Osteoblast (primary cell): ENCODE measurements around the gene SAA2. TPM values are rescaled to one million over a fixed set of nuclear protein-coding genes. Genes with fewer than 3 reads are reported as not detected.
"Not testable (repeated sequence)": the region's sequence is repeated elsewhere in the genome, so short reads cannot be mapped to it uniquely, and the experiment has no call there.

Experiments
- DNase-seq: peaks from one replicate; pipeline ENCODE4 v3.0.0; 2011; ENCODE audit warnings: low spot score, mixed read lengths; ENCODE audit not compliant: insufficient read length; ENCODE audit errors: missing footprints
- H2AFZ ChIP-seq: 2 replicates; pipeline ENCODE4 v1.6.0; 2011; ENCODE audit warnings: mild to moderate bottlenecking, low read length
- H3K27ac ChIP-seq: 2 replicates; pipeline ENCODE4 v1.5.1; 2011; ENCODE audit warnings: mild to moderate bottlenecking, low read depth, low read length, moderate library complexity
- H3K27me3 ChIP-seq: 2 replicates; pipeline ENCODE4 v1.6.0; 2012; ENCODE audit warnings: mild to moderate bottlenecking, control low read depth, inconsistent platforms, low read length, moderate library complexity; ENCODE audit not compliant: insufficient read depth
- H3K36me3 ChIP-seq: 2 replicates; pipeline ENCODE4 v1.5.1; 2011; ENCODE audit warnings: mild to moderate bottlenecking, low read length, control low read depth, moderate library complexity; ENCODE audit not compliant: insufficient read depth
- H3K4me1 ChIP-seq: 2 replicates; pipeline ENCODE4 v1.5.1; 2011; ENCODE audit warnings: mild to moderate bottlenecking, low read length, control low read depth, moderate library complexity; ENCODE audit not compliant: insufficient read depth
- H3K4me2 ChIP-seq: 2 replicates; pipeline ENCODE4 v1.6.0; 2011; ENCODE audit warnings: mild to moderate bottlenecking, low read length; ENCODE audit not compliant: insufficient read depth
- H3K4me3 ChIP-seq: fragments of 200-600 bp; sonication (generic); 3 replicates; pipeline ENCODE4 v1.5.1; 2012; ENCODE audit warnings: mild to moderate bottlenecking, low read length, inconsistent platforms; ENCODE audit not compliant: insufficient read depth
- H3K79me2 ChIP-seq: 2 replicates; pipeline ENCODE4 v1.6.0; 2012; ENCODE audit warnings: mild to moderate bottlenecking, low read length, control low read depth, inconsistent platforms; ENCODE audit not compliant: insufficient read depth
- H3K9me3 ChIP-seq: 2 replicates; pipeline ENCODE4 v1.5.1; 2011; ENCODE audit warnings: low read depth, low read length, control low read depth
- H4K20me1 ChIP-seq: 2 replicates; pipeline ENCODE4 v1.6.0; 2012; ENCODE audit warnings: mild to moderate bottlenecking, low read length, control low read depth; ENCODE audit not compliant: insufficient read depth
- small RNA-seq: library from RNA; depleted of rRNA; stranded (forward); fragments of <200 nt; gene quantifications from one replicate; pipeline ENCODE3, GENCODE V24; 2012
- total RNA-seq: library from RNA; depleted of rRNA; stranded (reverse); fragments of >200 nt; gene quantifications from 2 replicates; pipeline ENCODE4 v1.2.3, GENCODE V29; 2012
- TF ChIP-seq, protein P1 (sequence below): IDR thresholded peaks from 2 replicates; pipeline ENCODE4 v1.5.1; 2011; ENCODE audit warnings: mild to moderate bottlenecking, low read depth, low read length, moderate library complexity; ENCODE audit errors: extremely low read depth

Gene SAA2
- total RNA-seq, 1 donor = under 0.01 TPM

DNA sequence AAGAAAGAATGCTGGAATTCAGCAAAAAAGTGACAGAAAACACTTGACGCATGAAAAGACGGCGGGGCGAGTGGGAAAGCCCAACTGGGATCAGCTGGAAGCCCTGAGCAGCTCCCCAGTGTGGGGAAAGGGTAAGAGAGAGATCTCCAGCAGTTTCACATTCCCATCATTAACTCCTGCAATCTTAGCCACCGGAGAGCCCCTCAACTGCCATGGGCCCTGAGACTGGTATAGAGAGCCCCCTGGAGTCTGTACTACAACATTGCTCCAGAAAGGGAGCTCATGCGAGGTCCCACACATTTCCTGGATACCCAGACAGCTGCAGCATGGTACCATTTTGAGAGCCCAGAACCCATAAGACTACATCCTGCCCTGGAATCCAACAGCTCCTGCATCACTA is 44.7 kb downstream of the SAA2 start:
- TF ChIP-seq, protein P1, sequence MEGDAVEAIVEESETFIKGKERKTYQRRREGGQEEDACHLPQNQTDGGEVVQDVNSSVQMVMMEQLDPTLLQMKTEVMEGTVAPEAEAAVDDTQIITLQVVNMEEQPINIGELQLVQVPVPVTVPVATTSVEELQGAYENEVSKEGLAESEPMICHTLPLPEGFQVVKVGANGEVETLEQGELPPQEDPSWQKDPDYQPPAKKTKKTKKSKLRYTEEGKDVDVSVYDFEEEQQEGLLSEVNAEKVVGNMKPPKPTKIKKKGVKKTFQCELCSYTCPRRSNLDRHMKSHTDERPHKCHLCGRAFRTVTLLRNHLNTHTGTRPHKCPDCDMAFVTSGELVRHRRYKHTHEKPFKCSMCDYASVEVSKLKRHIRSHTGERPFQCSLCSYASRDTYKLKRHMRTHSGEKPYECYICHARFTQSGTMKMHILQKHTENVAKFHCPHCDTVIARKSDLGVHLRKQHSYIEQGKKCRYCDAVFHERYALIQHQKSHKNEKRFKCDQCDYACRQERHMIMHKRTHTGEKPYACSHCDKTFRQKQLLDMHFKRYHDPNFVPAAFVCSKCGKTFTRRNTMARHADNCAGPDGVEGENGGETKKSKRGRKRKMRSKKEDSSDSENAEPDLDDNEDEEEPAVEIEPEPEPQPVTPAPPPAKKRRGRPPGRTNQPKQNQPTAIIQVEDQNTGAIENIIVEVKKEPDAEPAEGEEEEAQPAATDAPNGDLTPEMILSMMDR = peak; percentile 38
- H3K27me3 ChIP-seq = no peaks in the 10 kb centered on the region
- no peaks in the 10 kb centered on the region for H3K36me3 ChIP-seq
- H3K79me2 ChIP-seq = no peaks in the 10 kb centered on the region
- no peaks in the 10 kb centered on the region for H4K20me1 ChIP-seq
- H3K27ac ChIP-seq = no peak overlapping the region
- H3K4me1 ChIP-seq = no peaks in the 10 kb centered on the region
- no peak overlapping the region for H3K4me2 ChIP-seq
- H3K4me3 ChIP-seq = no peak overlapping the region
- DNase-seq = peak; percentile 73
- H2AFZ ChIP-seq = peak overlapping the region; percentile 16
- no peaks in the 10 kb centered on the region for H3K9me3 ChIP-seq

GRCh38 chr11:18197738-18198137 is 50.7 kb downstream of the SAA2 start:
- DNase-seq, H3K27ac ChIP-seq, H3K4me3 ChIP-seq, H2AFZ ChIP-seq, H3K4me1 ChIP-seq, H3K79me2 ChIP-seq, H3K9me3 ChIP-seq, H3K27me3 ChIP-seq, H4K20me1 ChIP-seq, H3K36me3 ChIP-seq, H3K4me2 ChIP-seq: not testable (repeated sequence)

DNA sequence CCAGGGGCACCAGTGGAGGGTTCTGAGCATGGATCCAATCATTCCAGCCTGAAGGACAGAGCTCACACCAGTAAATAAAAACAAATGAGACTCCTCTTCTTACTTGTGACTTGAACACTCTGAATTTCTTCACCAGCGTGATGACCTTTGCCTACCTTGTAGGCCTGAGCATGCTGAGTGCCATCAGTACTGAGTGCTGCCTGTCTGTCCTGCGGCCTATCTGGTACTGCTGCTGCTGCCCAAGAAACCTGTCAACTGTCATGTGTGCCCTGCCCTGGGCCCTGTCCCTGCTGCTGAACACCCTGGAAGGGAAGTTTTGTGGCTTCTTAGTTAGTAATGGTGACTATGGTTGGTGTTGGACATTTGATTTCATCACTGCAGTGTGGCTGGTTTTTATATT is 51.9 kb downstream of the SAA2 start:
- H3K27me3 ChIP-seq = no peaks in the 10 kb centered on the region

More for the DNA sequence above, 51.9 kb downstream of the SAA2 start:
- H3K27ac ChIP-seq = no peak overlapping the region
- no peaks in the 10 kb centered on the region for H3K36me3 ChIP-seq
- TF ChIP-seq, protein P1 = no peak
- DNase-seq = no peak
- H3K9me3 ChIP-seq = no peaks in the 10 kb centered on the region
- no peak overlapping the region for H3K4me3 ChIP-seq
- no peaks in the 10 kb centered on the region for H3K4me1 ChIP-seq
- no peak overlapping the region for H2AFZ ChIP-seq
- H4K20me1 ChIP-seq = no peaks in the 10 kb centered on the region
- no peak overlapping the region for H3K4me2 ChIP-seq
- H3K79me2 ChIP-seq = no peaks in the 10 kb centered on the region

Small RNA genes within 50 kb of the gene (small RNA-seq; reads per million reads assigned to genes)
- gene RNA5SP333 (not detected), gene RNA5SP334 (not detected)

Other genes starting within 250 kb of the SAA2 start
- 26.8 and 29.7 TPM in 2 replicates for gene SERGEF, start 235.6 kb downstream of the SAA2 start, total RNA-seq
- under 0.01 and 0.29 TPM in 2 replicates for gene TPH1, start 202.4 kb downstream of the SAA2 start, total RNA-seq
- gene SAAL1, start 142.6 kb downstream of the SAA2 start, total RNA-seq = 15.6 and 18.3 TPM in 2 replicates
- gene MRGPRX3, start 116.1 kb downstream of the SAA2 start, total RNA-seq = not detected in 2 replicates
- not detected in 2 replicates for gene MRGPRX4, start 75.8 kb downstream of the SAA2 start, total RNA-seq
- gene SAA4, start 11.9 kb downstream of the SAA2 start, total RNA-seq = not detected in 2 replicates
- gene SAA1, start 17.6 kb upstream of the SAA2 start, total RNA-seq = not detected in 2 replicates
- gene HPS5, start 73.5 kb upstream of the SAA2 start, total RNA-seq = 39.8 and 53.9 TPM in 2 replicates
- 123 and 134 TPM in 2 replicates for gene GTF2H1, start 73.9 kb upstream of the SAA2 start, total RNA-seq
- 680 and 798 TPM in 2 replicates for gene LDHA, start 145.9 kb upstream of the SAA2 start, total RNA-seq
- under 0.01 TPM in 1 of 2 replicates, not detected in the other for gene LDHC, start 163.7 kb upstream of the SAA2 start, total RNA-seq
- gene LDHAL6A, start 207.2 kb upstream of the SAA2 start, total RNA-seq = not detected in 2 replicates